HEK293T (cell line): ENCODE results near the gene KIF26B.

Source experiments
- BHLHE40 ChIP-seq: fragments of 450-650 bp; IDR thresholded peaks from 2 replicates; pipeline ENCODE4 v1.6.1; 2016; ENCODE audit warnings: mild to moderate bottlenecking, moderate library complexity, borderline replicate concordance
- CTBP1 ChIP-seq: fragments of 450-650 bp; IDR thresholded peaks from 2 replicates; pipeline ENCODE4 v1.6.1; 2016; ENCODE audit warnings: borderline replicate concordance
- ELF4 ChIP-seq: fragments of 450-650 bp; IDR thresholded peaks from 2 replicates; pipeline ENCODE4 v1.6.1; 2017; ENCODE audit warnings: antibody characterized with exemption
- FOXA1 ChIP-seq: fragments of 450-650 bp; IDR thresholded peaks from 2 replicates; pipeline ENCODE4 v1.6.1; 2016; ENCODE audit warnings: mild to moderate bottlenecking
- FOXK2 ChIP-seq: fragments of 450-650 bp; IDR thresholded peaks from 2 replicates; pipeline ENCODE4 v1.6.1; 2016; ENCODE audit warnings: mild to moderate bottlenecking
- FOXM1 ChIP-seq: fragments of 450-650 bp; IDR thresholded peaks from 2 replicates; pipeline ENCODE4 v1.6.1; 2017; ENCODE audit warnings: mild to moderate bottlenecking, borderline replicate concordance
- NFRKB ChIP-seq: fragments of 450-650 bp; IDR thresholded peaks from 2 replicates; pipeline ENCODE4 v1.6.1; 2016; ENCODE audit warnings: mild to moderate bottlenecking, moderate library complexity
- PKNOX1 ChIP-seq: fragments of 450-650 bp; IDR thresholded peaks from 2 replicates; pipeline ENCODE4 v1.6.1; 2016
- SP1 ChIP-seq: fragments of 450-650 bp; IDR thresholded peaks from 2 replicates; pipeline ENCODE4 v1.6.1; 2017
- TARDBP ChIP-seq: fragments of 450-650 bp; IDR thresholded peaks from 2 replicates; pipeline ENCODE4 v1.6.1; 2016
- ZNF384 ChIP-seq: fragments of 450-650 bp; IDR thresholded peaks from 2 replicates; pipeline ENCODE4 v1.6.1; 2016

GRCh38 chr1:245501633-245502032, 346.8 kb downstream of the KIF26B start:
- no peak for TF ChIP-seq PKNOX1
- TF ChIP-seq FOXM1: no peak
- TF ChIP-seq FOXK2: no peak
- no peak for TF ChIP-seq NFRKB
- no peak for TF ChIP-seq BHLHE40
- TF ChIP-seq CTBP1: no peak
- no peak for TF ChIP-seq FOXA1
- no peak for TF ChIP-seq TARDBP
- TF ChIP-seq SP1: no peak
- no peak for TF ChIP-seq ELF4
- TF ChIP-seq ZNF384: no peak
